Sciatic nerve (tissue), 2 donors: ENCODE measurements around the gene RPL29. TPM values are rescaled to one million over a fixed set of nuclear protein-coding genes. Genes with fewer than 3 reads are reported as not detected.

Source experiments
- ATAC-seq: fragments of 200-7000 bp; cut with Tn5 transposase; one replicate; pipeline ENCODE4 v1.9.1; 2020; ENCODE audit warnings: mild to moderate bottlenecking, moderate library complexity
- DNase-seq: peaks from one replicate; pipeline ENCODE4 v3.0.0-alpha.2; 2020; ENCODE audit warnings: low spot score
- intact Hi-C: fragments of 100-400 bp; cut with DNase I; formaldehyde crosslinking; loops from one replicate; pipeline ENCODE4 v1.14.2; 2022
- total RNA-seq: library from RNA; stranded (reverse); fragmentation: NEBNext Ultra II Directional; extraction: Animal tissue kit (Norgen Biotek cat#: 25700); gene quantifications from one replicate; pipeline ENCODE4 v1.2.1, GENCODE V29; 2021
- donor health status: DM: no; HTN: no; CAD: no.
- donor health status: DM: no; HTN: no; CAD: no.

RPL29 gene
- total RNA-seq, 1 donor from 2014 or later = 753 TPM

- DNase-seq = no peak
- intact Hi-C loops = no loop called here
- ATAC-seq = no peak
These were observed 24.9 kb downstream of the RPL29 start for GRCh38 chr3:51970606-51971300.

GRCh38 chr3:51969841-51970240 is 25.9 kb downstream of the RPL29 start:
- no peak for DNase-seq
- intact Hi-C loops = no loop called here

GRCh38 chr3:51968883-51969678 is 26.6 kb downstream of the RPL29 start:
- intact Hi-C loops = no loop called here
- DNase-seq = no peak
- no peak for ATAC-seq

More at GRCh38 chr3:51969841-51970240, 25.9 kb downstream of the RPL29 start:
- no peak for ATAC-seq

- DNase-seq (no peak), ATAC-seq (peak; percentile 2)
- intact Hi-C loops = no loop called here
These were observed 27.4 kb downstream of the RPL29 start for GRCh38 chr3:51968170-51968775.

- DNase-seq (peak; percentile 85), ATAC-seq (peak; percentile 63)
- intact Hi-C loops = no loop called here
These were observed 28.1 kb downstream of the RPL29 start, which contains the start of gene PCBP4 for GRCh38 chr3:51967384-51968169. Gene PCBP4, minus strand, starts transcription at chr3:51967454. Its CDS starts 6,214 bp downstream, at chr3:51961240.

- intact Hi-C loops = no loop called here
- no peak for DNase-seq
- peak; percentile 1 for ATAC-seq
These were observed 28.7 kb downstream of the RPL29 start for GRCh38 chr3:51966922-51967383.

- ATAC-seq (peak; percentile 2), DNase-seq (no peak)
- intact Hi-C loops = no loop called here
These were observed 29.2 kb downstream of the RPL29 start for GRCh38 chr3:51966486-51966885.

- intact Hi-C loops = no loop called here
- ATAC-seq (peak; percentile 45), DNase-seq (no peak)
These were observed 29.7 kb downstream of the RPL29 start for GRCh38 chr3:51966016-51966415.

GRCh38 chr3:51964521-51964920 is 31.2 kb downstream of the RPL29 start:
- intact Hi-C loops = no loop called here
- ATAC-seq = no peak
- no peak for DNase-seq

GRCh38 chr3:51963951-51964451 is 31.7 kb downstream of the RPL29 start:
- ATAC-seq (no peak), DNase-seq (no peak)
- intact Hi-C loops = no loop called here

- intact Hi-C loops = no loop called here
- DNase-seq (no peak), ATAC-seq (peak; percentile 3)
These were observed 32.7 kb downstream of the RPL29 start for GRCh38 chr3:51962854-51963530.

GRCh38 chr3:51961602-51962569 is 33.8 kb downstream of the RPL29 start:
- intact Hi-C loops = no loop called here
- DNase-seq = no peak
- ATAC-seq = no peak

GRCh38 chr3:51961011-51961410 is 34.7 kb downstream of the RPL29 start:
- ATAC-seq = no peak
- no peak for DNase-seq
- intact Hi-C loops = no loop called here

GRCh38 chr3:51960386-51960785 is 35.3 kb downstream of the RPL29 start:
- no peak for ATAC-seq
- DNase-seq = no peak
- intact Hi-C loops = no loop called here

GRCh38 chr3:51959651-51960050 is 36.0 kb downstream of the RPL29 start:
- intact Hi-C loops = no loop called here
- DNase-seq = no peak
- no peak for ATAC-seq

GRCh38 chr3:51958603-51959521 is 36.8 kb downstream of the RPL29 start:
- DNase-seq = no peak
- intact Hi-C loops = no loop called here
- no peak for ATAC-seq
